ENCODE data around the gene TRPV4. TPM values are rescaled to one million over a fixed set of nuclear protein-coding genes. Genes with fewer than 3 reads are reported as not detected.

Gene TRPV4
- total RNA-seq, 2 donors from 2014 or later = 0.59 to 0.90 TPM

DNA sequence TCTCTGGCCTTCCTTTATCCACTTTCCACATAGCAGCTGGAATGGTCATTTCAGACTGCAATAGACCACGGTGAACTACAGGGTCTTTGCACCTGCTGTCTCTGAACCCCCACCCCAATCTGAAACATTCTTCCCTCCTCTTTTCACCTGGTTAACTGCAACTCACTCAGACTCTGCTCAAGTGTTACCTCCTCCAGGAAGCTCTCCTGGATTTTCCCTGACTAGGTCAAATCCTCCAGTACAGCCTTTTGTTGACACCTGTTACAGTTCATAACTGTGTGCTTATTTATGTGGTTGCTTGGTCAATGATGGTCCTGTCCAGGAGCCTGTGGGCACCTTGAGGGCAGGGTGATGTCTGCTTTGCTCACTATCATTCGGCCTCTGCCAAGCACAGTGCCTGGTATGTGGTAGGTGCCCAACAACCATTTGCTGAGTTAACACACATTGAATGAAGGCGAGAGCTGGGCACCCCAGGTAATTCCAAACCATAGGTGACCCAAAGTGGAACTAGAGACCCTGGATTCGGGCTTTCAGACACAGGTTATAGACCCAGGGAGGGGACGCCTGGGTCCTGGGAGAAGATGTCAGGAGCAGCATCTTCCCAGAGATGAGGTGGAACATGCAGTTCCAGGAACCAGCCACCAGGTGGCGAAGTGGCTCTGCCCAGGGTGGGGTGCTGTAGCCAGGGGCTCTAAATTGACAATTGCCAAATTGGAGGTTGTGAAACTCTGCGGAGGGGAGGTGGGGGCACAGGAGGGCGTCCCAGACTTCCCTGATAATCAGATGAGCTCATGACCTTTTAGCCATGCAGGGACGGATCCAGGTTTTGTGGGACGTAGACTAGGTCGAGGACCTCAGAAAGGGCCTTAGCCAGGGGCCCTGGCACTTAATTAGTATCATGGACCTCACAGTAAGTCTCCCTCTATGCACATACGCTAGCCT lies 28.1 kb downstream of the TRPV4 start:
- Histone ChIP-seq H3K9me3 (no peaks in the 10 kb centered on the region), H3K4me1 (no peaks in the 10 kb centered on the region), H3K27me3 (no peaks in the 10 kb centered on the region), H3K36me3 (no peaks in the 10 kb centered on the region), H3K27ac (no peak overlapping the region), H3K4me3 (no peak overlapping the region)
- DNase-seq (ENCODE audit: low spot score) = peak; percentile 77
- TF ChIP-seq, protein P1, sequence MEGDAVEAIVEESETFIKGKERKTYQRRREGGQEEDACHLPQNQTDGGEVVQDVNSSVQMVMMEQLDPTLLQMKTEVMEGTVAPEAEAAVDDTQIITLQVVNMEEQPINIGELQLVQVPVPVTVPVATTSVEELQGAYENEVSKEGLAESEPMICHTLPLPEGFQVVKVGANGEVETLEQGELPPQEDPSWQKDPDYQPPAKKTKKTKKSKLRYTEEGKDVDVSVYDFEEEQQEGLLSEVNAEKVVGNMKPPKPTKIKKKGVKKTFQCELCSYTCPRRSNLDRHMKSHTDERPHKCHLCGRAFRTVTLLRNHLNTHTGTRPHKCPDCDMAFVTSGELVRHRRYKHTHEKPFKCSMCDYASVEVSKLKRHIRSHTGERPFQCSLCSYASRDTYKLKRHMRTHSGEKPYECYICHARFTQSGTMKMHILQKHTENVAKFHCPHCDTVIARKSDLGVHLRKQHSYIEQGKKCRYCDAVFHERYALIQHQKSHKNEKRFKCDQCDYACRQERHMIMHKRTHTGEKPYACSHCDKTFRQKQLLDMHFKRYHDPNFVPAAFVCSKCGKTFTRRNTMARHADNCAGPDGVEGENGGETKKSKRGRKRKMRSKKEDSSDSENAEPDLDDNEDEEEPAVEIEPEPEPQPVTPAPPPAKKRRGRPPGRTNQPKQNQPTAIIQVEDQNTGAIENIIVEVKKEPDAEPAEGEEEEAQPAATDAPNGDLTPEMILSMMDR (IDR thresholded peaks at IDR 0.05) = peak; percentile 94 to 98

DNA sequence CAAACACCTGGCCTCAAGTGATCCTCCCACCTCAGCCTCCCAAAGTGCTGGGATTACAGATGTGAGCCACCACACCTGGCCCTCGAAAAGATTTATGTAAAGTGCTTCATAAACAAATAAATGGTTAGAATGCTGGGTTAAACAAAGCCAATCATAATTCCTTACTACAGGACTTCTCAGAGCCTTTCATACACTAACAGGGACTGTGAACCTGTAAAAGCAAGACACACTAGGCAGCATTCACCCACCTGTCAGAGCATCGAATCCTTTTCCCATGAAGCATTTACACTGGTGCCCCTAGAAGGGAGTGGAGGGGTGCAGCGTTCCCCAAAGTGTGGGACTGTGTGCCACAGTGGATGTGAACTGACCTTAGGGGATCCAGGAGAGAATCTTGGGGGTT lies 29.5 kb downstream of the TRPV4 start:
- TF ChIP-seq, protein P1 (IDR thresholded peaks at IDR 0.05) = no peak
- Histone ChIP-seq H3K27me3 (no peaks in the 10 kb centered on the region), H3K4me1 (no peaks in the 10 kb centered on the region), H3K9me3 (no peaks in the 10 kb centered on the region), H3K4me3 (no peak overlapping the region), H3K36me3 (no peaks in the 10 kb centered on the region), H3K27ac (no peak overlapping the region)
- DNase-seq (ENCODE audit: low spot score) = no peak

DNA sequence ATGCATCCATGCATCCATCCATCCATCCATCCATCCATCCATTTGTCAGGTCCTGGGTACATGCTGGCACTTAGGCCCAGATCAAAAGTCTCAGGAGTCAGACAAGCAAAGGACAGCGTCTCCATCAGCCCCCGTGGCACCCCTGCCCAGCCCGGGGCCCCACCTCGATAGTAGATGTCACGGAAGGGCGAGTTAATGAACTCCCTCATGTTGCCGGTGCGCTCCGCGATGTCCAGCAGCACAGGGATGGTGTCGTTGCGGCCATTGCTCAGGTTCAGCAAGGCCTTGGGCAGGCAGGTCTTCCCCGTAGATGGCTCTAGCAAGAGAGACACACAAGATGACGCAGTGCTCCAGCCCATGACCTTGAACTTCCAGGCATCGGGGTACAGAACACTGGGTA lies 30.4 kb downstream of the TRPV4 start:
- Histone ChIP-seq H3K9me3 (no peaks in the 10 kb centered on the region), H3K4me3 (no peak overlapping the region)
- DNase-seq (ENCODE audit: low spot score) = no peak

DNA sequence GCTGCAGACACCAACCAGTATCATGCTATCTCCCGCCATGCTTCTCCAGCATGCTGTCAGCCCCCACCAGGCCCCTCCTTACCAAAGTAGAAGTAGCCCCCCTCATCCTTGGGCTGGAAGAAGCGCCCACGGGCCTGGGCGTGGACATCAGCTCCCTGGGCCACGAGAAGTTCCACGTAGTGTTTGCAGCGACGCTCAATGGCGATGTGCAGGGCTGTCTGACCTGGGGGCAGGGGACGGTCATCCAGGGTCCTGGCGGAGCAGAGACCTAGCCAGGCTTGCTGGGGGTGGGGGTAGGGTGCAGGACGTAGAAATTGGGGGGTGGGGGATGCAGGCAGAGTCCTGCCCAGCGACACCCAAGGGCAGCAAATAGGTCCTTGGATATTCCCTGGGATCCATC lies 32.7 kb downstream of the TRPV4 start:
- DNase-seq (ENCODE audit: low spot score) = no peak
- Histone ChIP-seq H3K4me1 (no peaks in the 10 kb centered on the region), H3K27me3 (no peaks in the 10 kb centered on the region), H3K36me3 (no peaks in the 10 kb centered on the region), H3K4me3 (no peak overlapping the region), H3K9me3 (no peaks in the 10 kb centered on the region), H3K27ac (no peak overlapping the region)
- TF ChIP-seq, protein P1 (IDR thresholded peaks at IDR 0.05) = no peak

More for the DNA sequence above, 30.4 kb downstream of the TRPV4 start:
- Histone ChIP-seq H3K27me3 (no peaks in the 10 kb centered on the region), H3K36me3 (no peaks in the 10 kb centered on the region), H3K4me1 (no peaks in the 10 kb centered on the region), H3K27ac (no peak overlapping the region)
- TF ChIP-seq, protein P1 (IDR thresholded peaks at IDR 0.05) = no peak

DNA sequence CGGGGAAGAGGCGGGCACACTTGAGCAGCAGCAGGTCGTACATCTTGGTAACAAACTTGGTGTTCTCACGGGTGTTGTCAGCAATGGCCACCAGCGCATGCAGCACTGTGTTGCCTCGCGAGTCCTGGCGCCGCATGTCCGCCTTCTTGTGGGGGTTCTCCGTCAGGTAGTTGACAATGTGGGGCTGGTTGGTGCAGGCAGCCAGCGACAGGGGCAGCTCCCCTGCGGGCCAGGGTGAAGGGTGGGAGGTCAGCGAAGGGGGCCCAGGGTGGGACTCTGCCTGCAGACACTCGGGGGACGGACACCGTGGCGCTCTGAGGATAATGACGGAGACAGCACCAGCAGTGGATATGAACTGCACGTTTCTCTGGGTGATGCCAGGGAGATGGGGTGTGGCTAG lies 34.5 kb downstream of the TRPV4 start:
- no peaks in the 10 kb centered on the region for H3K4me1 ChIP-seq
- TF ChIP-seq, protein P1 (IDR thresholded peaks at IDR 0.05) = no peak
- H3K27ac ChIP-seq = no peak overlapping the region
- H3K4me3 ChIP-seq = no peak overlapping the region
- H3K27me3 ChIP-seq = no peaks in the 10 kb centered on the region
- no peak for DNase-seq (ENCODE audit: low spot score)
- no peaks in the 10 kb centered on the region for H3K36me3 ChIP-seq
- no peaks in the 10 kb centered on the region for H3K9me3 ChIP-seq

All from right atrium auricular region (tissue), 2 donors.